ENCODE data around the gene MAP3K13. TPM values are rescaled to one million over a fixed set of nuclear protein-coding genes. Genes with fewer than 3 reads are reported as not detected.
"Not testable (repeated sequence)": the region's sequence is repeated elsewhere in the genome, so short reads cannot be mapped to it uniquely, and the experiment has no call there.

The MAP3K13 gene
- total RNA-seq, 2 donors from 2014 or later, result 10.1 to 15.4 TPM

- H3K36me3 Mint-ChIP-seq; ATAC-seq; DNase-seq (ENCODE audit: low spot score): not testable (repeated sequence)
These were observed 103.2 kb downstream of the MAP3K13 start for GRCh38 chr3:185466123-185466522.

GRCh38 chr3:185469542-185469941 lies 106.6 kb downstream of the MAP3K13 start:
- Mint-ChIP-seq H3K27me3 (no peaks in the 10 kb centered on the region), H3K4me3 (no peak overlapping the region), H3K36me3 (no peaks in the 10 kb centered on the region), H3K4me1 (ENCODE audit: low read depth in 2 of 2) (no peaks in the 10 kb centered on the region), H3K27ac (no peak overlapping the region), H3K9me3 (no peaks in the 10 kb centered on the region)
- DNase-seq (ENCODE audit: low spot score) (no peak), ATAC-seq (no peak)

More at GRCh38 chr3:185466123-185466522, 103.2 kb downstream of the MAP3K13 start:
- H3K4me1 Mint-ChIP-seq (ENCODE audit: low read depth in 2 of 2); H3K27me3 Mint-ChIP-seq; H3K27ac Mint-ChIP-seq; H3K4me3 Mint-ChIP-seq; H3K9me3 Mint-ChIP-seq: not testable (repeated sequence)

GRCh38 chr3:185470323-185470722 lies 107.4 kb downstream of the MAP3K13 start:
- no peak overlapping the region for H3K27ac Mint-ChIP-seq
- no peak overlapping the region for H3K4me3 Mint-ChIP-seq
- H3K36me3 Mint-ChIP-seq, result no peaks in the 10 kb centered on the region
- DNase-seq (ENCODE audit: low spot score) (no peak), ATAC-seq (no peak)
- no peaks in the 10 kb centered on the region for H3K27me3 Mint-ChIP-seq
- no peaks in the 10 kb centered on the region for H3K9me3 Mint-ChIP-seq
- H3K4me1 Mint-ChIP-seq (ENCODE audit: low read depth in 2 of 2), result no peaks in the 10 kb centered on the region

- Mint-ChIP-seq H3K27ac (no peak overlapping the region), H3K9me3 (no peaks in the 10 kb centered on the region), H3K27me3 (no peaks in the 10 kb centered on the region), H3K36me3 (no peaks in the 10 kb centered on the region), H3K4me3 (no peak overlapping the region), H3K4me1 (ENCODE audit: low read depth in 2 of 2) (no peaks in the 10 kb centered on the region)
- DNase-seq (ENCODE audit: low spot score) (no peak), ATAC-seq (no peak)
These were observed 110.4 kb downstream of the MAP3K13 start for GRCh38 chr3:185473290-185473815.

GRCh38 chr3:185474922-185475321 lies 112.0 kb downstream of the MAP3K13 start:
- H3K4me1 Mint-ChIP-seq (ENCODE audit: low read depth in 2 of 2); H3K27ac Mint-ChIP-seq; ATAC-seq; H3K4me3 Mint-ChIP-seq; H3K9me3 Mint-ChIP-seq; DNase-seq (ENCODE audit: low spot score); H3K27me3 Mint-ChIP-seq; H3K36me3 Mint-ChIP-seq: not testable (repeated sequence)

GRCh38 chr3:185477316-185477715 lies 114.4 kb downstream of the MAP3K13 start:
- ATAC-seq, result no peak
- H3K4me1 Mint-ChIP-seq (ENCODE audit: low read depth in 2 of 2), result peaks cover 0 to under 1% of the 10 kb centered on the region in 2 donors
- H3K27ac Mint-ChIP-seq, result no peak overlapping the region
- no peaks in the 10 kb centered on the region for H3K36me3 Mint-ChIP-seq
- no peaks in the 10 kb centered on the region for H3K27me3 Mint-ChIP-seq
- H3K4me3 Mint-ChIP-seq, result no peak overlapping the region
- no peak for DNase-seq (ENCODE audit: low spot score)
- no peaks in the 10 kb centered on the region for H3K9me3 Mint-ChIP-seq

- ATAC-seq, result no peak
- no peak for DNase-seq (ENCODE audit: low spot score)
- H3K27me3 Mint-ChIP-seq, result no peaks in the 10 kb centered on the region
- no peaks in the 10 kb centered on the region for H3K9me3 Mint-ChIP-seq
- H3K4me1 Mint-ChIP-seq (ENCODE audit: low read depth in 2 of 2), result peaks cover 11 to 12% of the 10 kb centered on the region in 2 donors
- no peaks in the 10 kb centered on the region for H3K36me3 Mint-ChIP-seq
- H3K4me3 Mint-ChIP-seq, result no peak overlapping the region
- no peak overlapping the region for H3K27ac Mint-ChIP-seq
These were observed 116.5 kb downstream of the MAP3K13 start for GRCh38 chr3:185479373-185479945.

- Mint-ChIP-seq H3K9me3 (no peaks in the 10 kb centered on the region), H3K27me3 (no peaks in the 10 kb centered on the region), H3K36me3 (peaks cover 7% of the 10 kb centered on the region), H3K4me1 (ENCODE audit: low read depth in 2 of 2) (peaks cover 11 to 12% of the 10 kb centered on the region in 2 donors), H3K4me3 (no peak overlapping the region), H3K27ac (no peak overlapping the region)
- no peak for DNase-seq (ENCODE audit: low spot score)
- ATAC-seq, result no peak
These were observed 121.4 kb downstream of the MAP3K13 start for GRCh38 chr3:185484296-185484695.

GRCh38 chr3:185486394-185486793 lies 123.5 kb downstream of the MAP3K13 start:
- peaks cover 11 to 12% of the 10 kb centered on the region in 2 donors for H3K4me1 Mint-ChIP-seq (ENCODE audit: low read depth in 2 of 2)
- no peak overlapping the region for H3K27ac Mint-ChIP-seq
- H3K36me3 Mint-ChIP-seq, result peaks cover 12% of the 10 kb centered on the region
- DNase-seq (ENCODE audit: low spot score) (no peak), ATAC-seq (no peak)
- H3K9me3 Mint-ChIP-seq, result no peaks in the 10 kb centered on the region
- H3K4me3 Mint-ChIP-seq, result no peak overlapping the region
- H3K27me3 Mint-ChIP-seq, result no peaks in the 10 kb centered on the region

GRCh38 chr3:185488465-185488864 lies 125.5 kb downstream of the MAP3K13 start:
- no peak overlapping the region for H3K27ac Mint-ChIP-seq
- no peak overlapping the region for H3K4me3 Mint-ChIP-seq
- H3K36me3 Mint-ChIP-seq, result peaks cover 12% of the 10 kb centered on the region
- no peak for DNase-seq (ENCODE audit: low spot score)
- no peaks in the 10 kb centered on the region for H3K4me1 Mint-ChIP-seq (ENCODE audit: low read depth in 2 of 2)
- H3K27me3 Mint-ChIP-seq, result no peaks in the 10 kb centered on the region
- no peak for ATAC-seq
- H3K9me3 Mint-ChIP-seq, result no peaks in the 10 kb centered on the region

GRCh38 chr3:185489462-185489861 lies 126.5 kb downstream of the MAP3K13 start:
- Mint-ChIP-seq H3K27ac (no peak overlapping the region), H3K4me3 (no peak overlapping the region), H3K36me3 (peaks cover 17% of the 10 kb centered on the region), H3K4me1 (ENCODE audit: low read depth in 2 of 2) (no peaks in the 10 kb centered on the region), H3K27me3 (no peaks in the 10 kb centered on the region), H3K9me3 (no peaks in the 10 kb centered on the region)
- ATAC-seq, result no peak
- no peak for DNase-seq (ENCODE audit: low spot score)

GRCh38 chr3:185490241-185490640 lies 127.3 kb downstream of the MAP3K13 start:
- Mint-ChIP-seq H3K27me3 (no peaks in the 10 kb centered on the region), H3K4me3 (no peak overlapping the region), H3K36me3 (peaks cover 21% of the 10 kb centered on the region), H3K9me3 (no peaks in the 10 kb centered on the region), H3K4me1 (ENCODE audit: low read depth in 2 of 2) (no peaks in the 10 kb centered on the region), H3K27ac (no peak overlapping the region)
- no peak for ATAC-seq
- no peak for DNase-seq (ENCODE audit: low spot score)

- peak; percentile 99 for ATAC-seq
- Mint-ChIP-seq H3K4me3 (peak within 1 kb of the TSS; percentile 88), H3K4me1 (ENCODE audit: low read depth in 2 of 2) (peaks cover 8 to 17% of the 10 kb centered on the region in 2 donors), H3K36me3 (peaks cover 14% of the 10 kb centered on the region), H3K9me3 (no peaks in the 10 kb centered on the region), H3K27me3 (peaks cover 2 to 5% of the 10 kb centered on the region in 2 donors), H3K27ac (peak within 1 kb of the TSS; percentile 65 to 89)
- DNase-seq (ENCODE audit: low spot score), result peak; percentile 92
These were observed 135.8 kb downstream of the MAP3K13 start, which contains the start of gene TMEM41A for GRCh38 chr3:185498503-185499396. Gene TMEM41A, minus strand, starts transcription at chr3:185499035. Its CDS starts 74 bp downstream, at chr3:185498961.

GRCh38 chr3:185502987-185503386 lies 140.1 kb downstream of the MAP3K13 start:
- H3K9me3 Mint-ChIP-seq, result no peaks in the 10 kb centered on the region
- peaks cover 0 to 9% of the 10 kb centered on the region in 2 donors for H3K4me1 Mint-ChIP-seq (ENCODE audit: low read depth in 2 of 2)
- DNase-seq (ENCODE audit: low spot score) (no peak), ATAC-seq (no peak)
- H3K36me3 Mint-ChIP-seq, result no peaks in the 10 kb centered on the region
- peaks cover 5 to 6% of the 10 kb centered on the region in 2 donors for H3K27me3 Mint-ChIP-seq
- no peak overlapping the region for H3K27ac Mint-ChIP-seq
- H3K4me3 Mint-ChIP-seq, result no peak overlapping the region

Data from natural killer cell treated with Interleukin-12 subunit alpha and Interleukin-12 subunit beta and Interleukin-15 and Interleukin-18, amount 100 ng/mL, for 72 hours (primary cell).